Nephron progenitor cell (in vitro differentiated cells): ENCODE data around the gene BCL11B.

Experiments used
- DNase-seq: peaks from one replicate; pipeline ENCODE4 v3.0.0; 2021
- H3K27ac Mint-ChIP-seq: 2 replicates; pipeline ENCODE4 v1.8.0; 2021; ENCODE audit warnings: mild to moderate bottlenecking, moderate library complexity, mixed read lengths
- H3K27me3 Mint-ChIP-seq: 2 replicates; pipeline ENCODE4 v1.8.0; 2021; ENCODE audit warnings: mild to moderate bottlenecking, low read depth, mixed read lengths; ENCODE audit not compliant: poor library complexity
- H3K36me3 Mint-ChIP-seq: 2 replicates; pipeline ENCODE4 v1.8.0; 2021; ENCODE audit warnings: low read depth, mixed read lengths
- H3K4me1 Mint-ChIP-seq: 2 replicates; pipeline ENCODE4 v1.8.0; 2021; ENCODE audit warnings: mixed read lengths
- H3K4me3 Mint-ChIP-seq: 2 replicates; pipeline ENCODE4 v1.8.0; 2021; ENCODE audit warnings: mild to moderate bottlenecking, moderate library complexity, mixed read lengths
- H3K9me3 Mint-ChIP-seq: 2 replicates; pipeline ENCODE4 v1.8.0; 2021; ENCODE audit warnings: mild to moderate bottlenecking, moderate library complexity, mixed read lengths
- CTCF ChIP-seq: fragments of 200-600 bp; sonication (generic); IDR thresholded peaks from 2 replicates; pipeline ENCODE4 v1.5.0; 2021; ENCODE audit warnings: antibody characterized with exemption

The BCL11B gene

GRCh38 chr14:99271951-99272631, at the start of gene BCL11B:
TSS of gene BCL11B (minus strand) at chr14:99272197. CDS start at chr14:99271218, 979 bp downstream.
- peak within 1 kb of the TSS; percentile 89 for H3K4me3 Mint-ChIP-seq
- TF ChIP-seq CTCF: peak; percentile 49
- peaks cover 91% of the 10 kb centered on the region for H3K27me3 Mint-ChIP-seq
- no peaks in the 10 kb centered on the region for H3K9me3 Mint-ChIP-seq
- H3K36me3 Mint-ChIP-seq: no peaks in the 10 kb centered on the region
- DNase-seq: peak; percentile 73
- H3K4me1 Mint-ChIP-seq: peaks cover 47% of the 10 kb centered on the region
- H3K27ac Mint-ChIP-seq: no peak within 1 kb of the TSS

GRCh38 chr14:99321236-99321925, 49.4 kb upstream of the BCL11B start:
- TF ChIP-seq CTCF: no peak
- Mint-ChIP-seq H3K36me3 (no peaks in the 10 kb centered on the region), H3K4me1 (peaks cover 57% of the 10 kb centered on the region)

GRCh38 chr14:99320621-99321235, 48.7 kb upstream of the BCL11B start:
- TF ChIP-seq CTCF: no peak
- no peak overlapping the region for H3K27ac Mint-ChIP-seq
- DNase-seq: no peak
- H3K27me3 Mint-ChIP-seq: peaks cover 2% of the 10 kb centered on the region
- peaks cover 62% of the 10 kb centered on the region for H3K4me1 Mint-ChIP-seq
- H3K36me3 Mint-ChIP-seq: no peaks in the 10 kb centered on the region
- no peaks in the 10 kb centered on the region for H3K9me3 Mint-ChIP-seq
- no peak overlapping the region for H3K4me3 Mint-ChIP-seq

More at GRCh38 chr14:99321236-99321925, 49.4 kb upstream of the BCL11B start:
- H3K27me3 Mint-ChIP-seq: peaks cover 2% of the 10 kb centered on the region
- no peak overlapping the region for H3K27ac Mint-ChIP-seq
- no peak for DNase-seq
- H3K4me3 Mint-ChIP-seq: no peak overlapping the region
- H3K9me3 Mint-ChIP-seq: no peaks in the 10 kb centered on the region

GRCh38 chr14:99320105-99320572, 48.1 kb upstream of the BCL11B start:
- Mint-ChIP-seq H3K4me3 (no peak overlapping the region), H3K9me3 (no peaks in the 10 kb centered on the region), H3K36me3 (no peaks in the 10 kb centered on the region), H3K4me1 (peaks cover 63% of the 10 kb centered on the region), H3K27ac (no peak overlapping the region), H3K27me3 (peaks cover 2% of the 10 kb centered on the region)
- peak; percentile 65 for DNase-seq
- TF ChIP-seq CTCF: peak; percentile 80

- peak overlapping the region; percentile 38 for H3K4me3 Mint-ChIP-seq
- H3K9me3 Mint-ChIP-seq: no peaks in the 10 kb centered on the region
- H3K27me3 Mint-ChIP-seq: peaks cover 2% of the 10 kb centered on the region
- peak overlapping the region; percentile 53 for H3K27ac Mint-ChIP-seq
- no peak for TF ChIP-seq CTCF
- no peak for DNase-seq
- no peaks in the 10 kb centered on the region for H3K36me3 Mint-ChIP-seq
- H3K4me1 Mint-ChIP-seq: peaks cover 75% of the 10 kb centered on the region
These were observed 46.9 kb upstream of the BCL11B start for GRCh38 chr14:99318959-99319295.
